ENCODE results near the gene KIAA1328. TPM values are rescaled to one million over a fixed set of nuclear protein-coding genes. Genes with fewer than 3 reads are reported as not detected.
A peak's percentile ranks its signal among the peaks of the same experiment; 100 is the strongest.

The KIAA1328 gene
- total and polyA plus RNA-seq, 9 of the 15 experiments (the other 6 are each of a cell fraction or from before 2014, with no cell fraction given) = 4.0 to 8.6 (median 7.4) TPM

GRCh38 chr18:37199741-37200140, 370.8 kb downstream of the KIAA1328 start:
- no peak for ATAC-seq
- H2AFZ ChIP-seq (ENCODE audit: low read depth, low read length) = no peak overlapping the region
- TF ChIP-seq NCOA6 (IDR thresholded peaks at IDR 0.05) = no peak
- no peak for TF ChIP-seq ZNF224 (CRISPR knock-in tag; IDR thresholded peaks at IDR 0.05)
- TF ChIP-seq NFE2L1 (tag; IDR thresholded peaks at IDR 0.05; ENCODE audit: borderline replicate concordance, low read depth) = no peak
- no peak overlapping the region for H3K9ac ChIP-seq (ENCODE audit: insufficient read depth in 1 of 2, low read depth in 2 of 2, low read length in 2 of 2)
- FAIRE-seq = no peak
- H3K9me3 ChIP-seq (replicated peaks; ENCODE audit: control insufficient read depth, insufficient read depth, low read depth, low read length) = no peaks in the 10 kb centered on the region
- no peaks in the 10 kb centered on the region for H3K9me1 ChIP-seq (ENCODE audit: control insufficient read depth, insufficient read depth, low read length)
- in situ Hi-C loops (cut with MboI) (no loop called here), intact Hi-C loops (cut with micrococcal nuclease) (no loop called here)
- H3K27ac ChIP-seq (ENCODE audit: extremely low read depth, low read depth, low read length) = no peak overlapping the region
- ChIA-PET POLR2A (no interaction called here), CTCF (ENCODE audit: low intra/inter-chr PET ratio) (no interaction called here)
- 3% methylated on average over 2 of the region's 2 CpGs for WGBS (ENCODE audit: insufficient coverage, low coverage, missing lambda C conversion rate)
- H3K4me3 ChIP-seq = no peak overlapping the region
- DNase-seq (ENCODE audit: extremely low read depth in 1 of 4, low spot score in 3 of 4) = no peak
- H3K79me2 ChIP-seq (ENCODE audit: control insufficient read depth, insufficient read depth, low read length) = no peaks in the 10 kb centered on the region
- H3K36me3 ChIP-seq (ENCODE audit: control insufficient read depth, insufficient read depth, low read length) = no peaks in the 10 kb centered on the region
- no peaks in the 10 kb centered on the region for H4K20me1 ChIP-seq (replicated peaks; ENCODE audit: control insufficient read depth, insufficient read depth, low read length)
- no peaks in the 10 kb centered on the region for H3K27me3 ChIP-seq (ENCODE audit: control insufficient read depth in 2 of 2, insufficient read depth in 2 of 2, low read length in 2 of 2)
- no TSS peak for BruUV-seq (replicated peaks)
- H3K4me1 ChIP-seq (replicated peaks in 1 of 2; ENCODE audit: control insufficient read depth in 2 of 2, insufficient read depth in 2 of 2, low read length in 2 of 2) = no peaks in the 10 kb centered on the region
- H3K4me2 ChIP-seq (ENCODE audit: insufficient read depth, low read length) = no peak overlapping the region

GRCh38 chr18:37207343-37207742, 378.4 kb downstream of the KIAA1328 start:
- H3K4me3 ChIP-seq = no peak overlapping the region
- no peaks in the 10 kb centered on the region for H3K9me3 ChIP-seq (replicated peaks; ENCODE audit: control insufficient read depth, insufficient read depth, low read depth, low read length)
- BruUV-seq (replicated peaks) = no TSS peak
- H4K20me1 ChIP-seq (replicated peaks; ENCODE audit: control insufficient read depth, insufficient read depth, low read length) = no peaks in the 10 kb centered on the region
- ATAC-seq (no peak), DNase-seq (ENCODE audit: extremely low read depth in 1 of 4, low spot score in 3 of 4) (peak in 1 of 4 experiments; percentile 3), FAIRE-seq (no peak)
- POLR2A ChIA-PET = no interaction called here
- no peak for TF ChIP-seq SIN3B (IDR thresholded peaks at IDR 0.05; ENCODE audit: low read depth)
- TF ChIP-seq JUNB (CRISPR knock-in tag; conservative IDR thresholded peaks at IDR 0.05) = no peak
- no peak for TF ChIP-seq MED1 (CRISPR knock-in tag; IDR thresholded peaks at IDR 0.05; ENCODE audit: borderline replicate concordance)
- TF ChIP-seq BRD9 (IDR thresholded peaks at IDR 0.05; ENCODE audit: low read depth, partially characterized antibody) = no peak
- no peak for TF ChIP-seq ZNF584 (CRISPR knock-in tag; IDR thresholded peaks at IDR 0.05; ENCODE audit: low read depth)
- TF ChIP-seq ZNF282 (CRISPR knock-in tag; IDR thresholded peaks at IDR 0.05) = no peak
- TF ChIP-seq CTCF (IDR thresholded peaks at IDR 0.05 in 2 of 3, conservative IDR thresholded peaks at IDR 0.05 in 1 of 3; ENCODE audit: insufficient read depth in 2 of 3, low read depth in 1 of 3, low read length in 3 of 3) = peak in 2 of 3 experiments; percentile 31 to 39; a peak in 4 of 6 replicates
- no peak overlapping the region for H3K9ac ChIP-seq (ENCODE audit: insufficient read depth in 1 of 2, low read depth in 2 of 2, low read length in 2 of 2)
- CTCF ChIA-PET (ENCODE audit: low intra/inter-chr PET ratio) = no interaction called here
- no peaks in the 10 kb centered on the region for H3K4me1 ChIP-seq (replicated peaks in 1 of 2; ENCODE audit: control insufficient read depth in 2 of 2, insufficient read depth in 2 of 2, low read length in 2 of 2)
- no peaks in the 10 kb centered on the region for H3K27me3 ChIP-seq (ENCODE audit: control insufficient read depth in 2 of 2, insufficient read depth in 2 of 2, low read length in 2 of 2)
- H3K9me1 ChIP-seq (ENCODE audit: control insufficient read depth, insufficient read depth, low read length) = no peaks in the 10 kb centered on the region
- WGBS (ENCODE audit: insufficient coverage, low coverage, missing lambda C conversion rate) = 0% methylated on average over 1 of the region's 1 CpG
- in situ Hi-C loops (cut with MboI) (no loop called here), intact Hi-C loops (cut with micrococcal nuclease) (no loop called here)
- no peaks in the 10 kb centered on the region for H3K79me2 ChIP-seq (ENCODE audit: control insufficient read depth, insufficient read depth, low read length)
- H3K36me3 ChIP-seq (ENCODE audit: control insufficient read depth, insufficient read depth, low read length) = no peaks in the 10 kb centered on the region
- H2AFZ ChIP-seq (ENCODE audit: low read depth, low read length) = no peak overlapping the region
- H3K4me2 ChIP-seq (ENCODE audit: insufficient read depth, low read length) = no peak overlapping the region
- H3K27ac ChIP-seq (ENCODE audit: extremely low read depth, low read depth, low read length) = no peak overlapping the region

Measured in K562 (cell line).